NB4 (cell line): ENCODE measurements around the gene CREB3L4.

ENCODE experiments used
- DNase-seq: peaks from one replicate; pipeline ENCODE4 v3.0.0; 2010; ENCODE audit warnings: low read depth
- H3K4me3 ChIP-seq: one replicate; pipeline ENCODE4 v1.5.1; 2011; ENCODE audit warnings: mild to moderate bottlenecking, low read depth, low read length, moderate library complexity
- CTCF ChIP-seq: IDR thresholded peaks from one replicate; pipeline ENCODE4 v1.5.1; 2012; ENCODE audit warnings: low read depth, low read length
- MAX ChIP-seq: IDR thresholded peaks from 2 replicates; pipeline ENCODE4 v1.6.1; 2011; ENCODE audit warnings: low read depth, low read length
- MYC ChIP-seq: IDR thresholded peaks from 2 replicates; pipeline ENCODE4 v1.6.1; 2011; ENCODE audit warnings: low read depth, low read length
- POLR2A ChIP-seq: IDR thresholded peaks from 2 replicates; pipeline ENCODE4 v1.6.1; 2011; ENCODE audit warnings: mild to moderate bottlenecking; ENCODE audit not compliant: insufficient read length; ENCODE audit errors: extremely low read depth

The CREB3L4 gene

GRCh38 chr1:153929426-153929825 lies 38.3 kb upstream of the CREB3L4 start:
- no peak for TF ChIP-seq MAX
- TF ChIP-seq POLR2A: no peak
- no peak for TF ChIP-seq CTCF
- TF ChIP-seq MYC: no peak
- DNase-seq: no peak
- no peak overlapping the region for H3K4me3 ChIP-seq

GRCh38 chr1:153929981-153930948 lies 37.4 kb upstream of the CREB3L4 start:
- TF ChIP-seq CTCF (no peak), POLR2A (no peak), MYC (no peak), MAX (no peak)
- no peak overlapping the region for H3K4me3 ChIP-seq
- DNase-seq: no peak

GRCh38 chr1:153932156-153933131 lies 35.3 kb upstream of the CREB3L4 start:
- no peak for TF ChIP-seq POLR2A
- no peak for TF ChIP-seq MAX
- TF ChIP-seq CTCF: no peak
- no peak for TF ChIP-seq MYC
- H3K4me3 ChIP-seq: no peak overlapping the region
- no peak for DNase-seq

GRCh38 chr1:153933430-153933829 lies 34.3 kb upstream of the CREB3L4 start:
- no peak overlapping the region for H3K4me3 ChIP-seq
- no peak for DNase-seq
- TF ChIP-seq CTCF (no peak), MAX (no peak), POLR2A (no peak), MYC (no peak)

- DNase-seq: no peak
- TF ChIP-seq POLR2A (no peak), MYC (no peak), MAX (no peak), CTCF (no peak)
- no peak overlapping the region for H3K4me3 ChIP-seq
Observed at GRCh38 chr1:153933955-153934354, 33.7 kb upstream of the CREB3L4 start.
